Body of pancreas (tissue), 4 donors: ENCODE results near the gene QRICH1.

Experiments used
- POLR2A ChIP-seq, 3 donors: fragments of 450-650 bp; IDR thresholded peaks; one replicate each; pipeline ENCODE4 v1.6.1; 2016; ENCODE audit warnings: antibody characterized with exemption in 3 of 3, mild to moderate bottlenecking in 2 of 3
- TF ChIP-seq, protein P1 (sequence below), 7 experiments: fragments of 450-650 bp in 4 of 7; fragments of 200-600 bp in 3 of 7; sonication (generic) in 3 of 7; IDR thresholded peaks; one replicate each; pipeline ENCODE4 v1.5.1; 2016 to 2019; ENCODE audit warnings: antibody characterized with exemption in 7 of 7

DNA sequence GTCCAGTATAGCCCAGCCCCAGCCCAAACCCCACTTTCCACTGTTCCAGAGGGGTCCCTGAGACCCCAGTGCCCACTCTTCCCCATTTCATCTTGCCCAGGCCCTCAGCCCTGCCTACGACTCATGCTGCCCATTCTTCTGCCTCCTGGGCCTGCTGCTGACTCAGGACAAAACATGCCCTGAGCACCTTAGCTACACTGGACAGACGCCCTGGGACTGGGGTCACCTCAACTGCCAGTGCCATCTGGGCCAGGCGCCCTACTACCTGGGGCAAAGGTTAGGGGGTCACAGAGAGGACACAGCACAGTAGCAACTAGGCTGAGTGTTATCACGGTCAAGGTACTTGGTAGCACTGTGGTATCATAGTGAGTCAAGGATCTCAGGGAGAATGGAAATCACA lies 41.6 kb upstream of the QRICH1 start:
- TF ChIP-seq, protein P1, sequence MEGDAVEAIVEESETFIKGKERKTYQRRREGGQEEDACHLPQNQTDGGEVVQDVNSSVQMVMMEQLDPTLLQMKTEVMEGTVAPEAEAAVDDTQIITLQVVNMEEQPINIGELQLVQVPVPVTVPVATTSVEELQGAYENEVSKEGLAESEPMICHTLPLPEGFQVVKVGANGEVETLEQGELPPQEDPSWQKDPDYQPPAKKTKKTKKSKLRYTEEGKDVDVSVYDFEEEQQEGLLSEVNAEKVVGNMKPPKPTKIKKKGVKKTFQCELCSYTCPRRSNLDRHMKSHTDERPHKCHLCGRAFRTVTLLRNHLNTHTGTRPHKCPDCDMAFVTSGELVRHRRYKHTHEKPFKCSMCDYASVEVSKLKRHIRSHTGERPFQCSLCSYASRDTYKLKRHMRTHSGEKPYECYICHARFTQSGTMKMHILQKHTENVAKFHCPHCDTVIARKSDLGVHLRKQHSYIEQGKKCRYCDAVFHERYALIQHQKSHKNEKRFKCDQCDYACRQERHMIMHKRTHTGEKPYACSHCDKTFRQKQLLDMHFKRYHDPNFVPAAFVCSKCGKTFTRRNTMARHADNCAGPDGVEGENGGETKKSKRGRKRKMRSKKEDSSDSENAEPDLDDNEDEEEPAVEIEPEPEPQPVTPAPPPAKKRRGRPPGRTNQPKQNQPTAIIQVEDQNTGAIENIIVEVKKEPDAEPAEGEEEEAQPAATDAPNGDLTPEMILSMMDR (IDR thresholded peaks at IDR 0.05): no peak
- no peak for TF ChIP-seq POLR2A (IDR thresholded peaks at IDR 0.05)
